ENCODE data around the gene RPS4Y2. TPM values are rescaled to one million over a fixed set of nuclear protein-coding genes. Genes with fewer than 3 reads are reported as not detected.

The RPS4Y2 gene
- total RNA-seq (ENCODE audit: insufficient read depth, low replicate concordance), result not detected

- DNase-seq (ENCODE audit: low spot score), result no peak
Measured at GRCh38 chrY:20755808-20756207, at the start of gene RPS4Y2. TSS of gene RPS4Y2 (plus strand) at chrY:20756108. CDS start at chrY:20756164, 56 bp downstream.

GRCh38 chrY:20714391-20714790, 41.5 kb upstream of the RPS4Y2 start:
- no peak for DNase-seq (ENCODE audit: low spot score)

GRCh38 chrY:20726184-20726907, 29.6 kb upstream of the RPS4Y2 start:
- no peak for DNase-seq (ENCODE audit: low spot score)

- DNase-seq (ENCODE audit: low spot score), result no peak
Measured at GRCh38 chrY:20735200-20735599, 20.7 kb upstream of the RPS4Y2 start.

GRCh38 chrY:20739806-20740205, 16.1 kb upstream of the RPS4Y2 start:
- DNase-seq (ENCODE audit: low spot score), result no peak

- DNase-seq (ENCODE audit: low spot score), result no peak
Measured at GRCh38 chrY:20740609-20741008, 15.3 kb upstream of the RPS4Y2 start.

GRCh38 chrY:20745060-20745459, 10.8 kb upstream of the RPS4Y2 start:
- no peak for DNase-seq (ENCODE audit: low spot score)

- no peak for DNase-seq (ENCODE audit: low spot score)
Measured at GRCh38 chrY:20746919-20747318, 9.0 kb upstream of the RPS4Y2 start.

- DNase-seq (ENCODE audit: low spot score), result no peak
Measured at GRCh38 chrY:20763869-20764268, 8.0 kb downstream of the RPS4Y2 start.

GRCh38 chrY:20765117-20765516, 9.2 kb downstream of the RPS4Y2 start:
- no peak for DNase-seq (ENCODE audit: low spot score)

GRCh38 chrY:20770755-20771154, 14.8 kb downstream of the RPS4Y2 start:
- DNase-seq (ENCODE audit: low spot score), result no peak

- no peak for DNase-seq (ENCODE audit: low spot score)
Measured at GRCh38 chrY:20776104-20776503, 20.2 kb downstream of the RPS4Y2 start.

GRCh38 chrY:20780104-20780654, 24.3 kb downstream of the RPS4Y2 start:
- DNase-seq (ENCODE audit: low spot score), result no peak

- no peak for DNase-seq (ENCODE audit: low spot score)
Measured at GRCh38 chrY:20780776-20781175, 24.9 kb downstream of the RPS4Y2 start.

GRCh38 chrY:20781408-20781807, 25.5 kb downstream of the RPS4Y2 start:
- DNase-seq (ENCODE audit: low spot score), result no peak

GRCh38 chrY:20784965-20785364, 29.1 kb downstream of the RPS4Y2 start:
- no peak for DNase-seq (ENCODE audit: low spot score)

- DNase-seq (ENCODE audit: low spot score), result no peak
Measured at GRCh38 chrY:20787076-20787475, 31.2 kb downstream of the RPS4Y2 start.

- no peak for DNase-seq (ENCODE audit: low spot score)
Measured at GRCh38 chrY:20798351-20799049, 42.6 kb downstream of the RPS4Y2 start.

- no peak for DNase-seq (ENCODE audit: low spot score)
Measured at GRCh38 chrY:20802659-20803058, 46.8 kb downstream of the RPS4Y2 start.

- no peak for DNase-seq (ENCODE audit: low spot score)
Measured at GRCh38 chrY:20806243-20806642, 50.3 kb downstream of the RPS4Y2 start.

GRCh38 chrY:20813459-20813858, 57.6 kb downstream of the RPS4Y2 start:
- DNase-seq (ENCODE audit: low spot score), result no peak

GRCh38 chrY:20814794-20815193, 58.9 kb downstream of the RPS4Y2 start:
- no peak for DNase-seq (ENCODE audit: low spot score)

GRCh38 chrY:20817067-20817466, 61.2 kb downstream of the RPS4Y2 start:
- DNase-seq (ENCODE audit: low spot score), result no peak
